ENCODE measurements around the gene TMEM95. TPM values are rescaled to one million over a fixed set of nuclear protein-coding genes. Genes with fewer than 3 reads are reported as not detected.
"Not testable (repeated sequence)": the region's sequence is repeated elsewhere in the genome, so short reads cannot be mapped to it uniquely, and the experiment has no call there.

Gene TMEM95
- total and polyA plus RNA-seq, 2 donors (not counting 1 experiment from before 2014, with no cell fraction given) = 0.25 TPM; not detected in 1

GRCh38 chr17:7334938-7335538, 19.9 kb upstream of the TMEM95 start:
- DNase-seq (no peak), ATAC-seq (ENCODE audit: low read depth) (no peak)
- WGBS (ENCODE audit: insufficient coverage) = 100% methylated on average over 1 of the region's 3 CpGs
- Histone ChIP-seq H3K9ac (ENCODE audit: low read length) (no peak overlapping the region), H3K36me3 (replicated peaks in 1 of 2; ENCODE audit: control extremely low read depth in 1 of 2, control insufficient read depth in 1 of 2, extremely low read depth in 1 of 2, insufficient read depth in 2 of 2, low read length in 1 of 2) (peaks cover 4 to 16% of the 10 kb centered on the region in 2 experiments), H3K4me3 (ENCODE audit: control extremely low read depth in 1 of 5, extremely low read depth in 1 of 5, insufficient read depth in 1 of 5, low read depth in 2 of 5, low read length in 4 of 5) (no peak overlapping the region), H3K4me1 (ENCODE audit: control insufficient read depth in 2 of 2, insufficient read depth in 2 of 2, low read length in 2 of 2) (peaks cover 32 to 77% of the 10 kb centered on the region in 2 donors), H3K4me2 (replicated peaks; ENCODE audit: low read depth, low read length, poor library complexity, severe bottlenecking) (peak overlapping the region; percentile 86), H3K79me2 (ENCODE audit: control insufficient read depth, insufficient read depth, low read length) (peaks cover 75% of the 10 kb centered on the region), H3K27ac (ENCODE audit: low read length in 2 of 2) (peak overlapping the region; percentile 67 to 79), H2AFZ (ENCODE audit: insufficient read depth, low read depth, low read length, poor library complexity, severe bottlenecking) (no peak overlapping the region), H3K9me3 (ENCODE audit: control extremely low read depth in 1 of 3, control insufficient read depth in 2 of 3, insufficient read depth in 1 of 3, low read length in 2 of 3) (no peaks in the 10 kb centered on the region), H4K20me1 (ENCODE audit: control insufficient read depth, insufficient read depth, low read length, poor library complexity, severe bottlenecking) (peaks cover 20% of the 10 kb centered on the region), H3K27me3 (replicated peaks in 1 of 4; ENCODE audit: control extremely low read depth in 1 of 4, control insufficient read depth in 3 of 4, insufficient read depth in 4 of 4, low read length in 3 of 4) (no peaks in the 10 kb centered on the region)
- TF ChIP-seq CTCF (IDR thresholded peaks at IDR 0.05) (no peak), EZH2 (IDR thresholded peaks at IDR 0.05; ENCODE audit: borderline replicate concordance, insufficient read depth, low read depth, low read length, poor library complexity, severe bottlenecking) (no peak)
- intact Hi-C loops (cut with micrococcal nuclease) = no loop called here
- POLR2A ChIA-PET = interaction anchor here (1.0 to 1.3 kb wide), 2 partner anchors 9 to 223 kb away, joined by 3 to 5 read pairs; partner anchors contain the start of gene TNFSF13
- H3K4me3 Mint-ChIP-seq = peak overlapping the region; percentile 89
- peak overlapping the region; percentile 96 for H3K27ac Mint-ChIP-seq
- H3K27me3 Mint-ChIP-seq = no peaks in the 10 kb centered on the region
- H3K9me3 Mint-ChIP-seq (ENCODE audit: insufficient read depth) = no peaks in the 10 kb centered on the region
- CTCF ChIA-PET = interaction anchor here (0.9 to 6.2 kb wide), 8 partner anchors 8 to 226 kb away, joined by 3 to 53 read pairs (median 13); partner anchors contain the start of genes KCTD11 and TMEM95
- H3K4me1 Mint-ChIP-seq = peaks cover 50% of the 10 kb centered on the region

- Histone ChIP-seq H4K20me1 (ENCODE audit: control insufficient read depth, insufficient read depth, low read length, poor library complexity, severe bottlenecking) (peaks cover 27% of the 10 kb centered on the region), H3K4me2 (replicated peaks; ENCODE audit: low read depth, low read length, poor library complexity, severe bottlenecking) (peak overlapping the region; percentile 86), H3K27ac (ENCODE audit: low read length in 2 of 2) (peak overlapping the region; percentile 67 to 79), H2AFZ (ENCODE audit: insufficient read depth, low read depth, low read length, poor library complexity, severe bottlenecking) (peak overlapping the region; percentile 76), H3K36me3 (replicated peaks in 1 of 2; ENCODE audit: control extremely low read depth in 1 of 2, control insufficient read depth in 1 of 2, extremely low read depth in 1 of 2, insufficient read depth in 2 of 2, low read length in 1 of 2) (peaks cover 4 to 21% of the 10 kb centered on the region in 2 experiments), H3K79me2 (ENCODE audit: control insufficient read depth, insufficient read depth, low read length) (peaks cover 76% of the 10 kb centered on the region), H3K9ac (ENCODE audit: low read length) (peak overlapping the region; percentile 87), H3K4me3 (ENCODE audit: control extremely low read depth in 1 of 5, extremely low read depth in 1 of 5, insufficient read depth in 1 of 5, low read depth in 2 of 5, low read length in 4 of 5) (peak overlapping the region in 4 of 5 experiments; percentile 84 to 93 (median 87)), H3K4me1 (ENCODE audit: control insufficient read depth in 2 of 2, insufficient read depth in 2 of 2, low read length in 2 of 2) (peaks cover 26 to 69% of the 10 kb centered on the region in 2 donors)
- 68% methylated on average over 6 of the region's 13 CpGs for WGBS (ENCODE audit: insufficient coverage)
- H3K9me3 ChIP-seq (ENCODE audit: control extremely low read depth in 1 of 3, control insufficient read depth in 2 of 3, insufficient read depth in 1 of 3, low read length in 2 of 3); H3K9me3 Mint-ChIP-seq (ENCODE audit: insufficient read depth); ATAC-seq (ENCODE audit: low read depth); DNase-seq; intact Hi-C loops (cut with micrococcal nuclease); H3K27me3 Mint-ChIP-seq; H3K27me3 ChIP-seq (replicated peaks in 1 of 4; ENCODE audit: control extremely low read depth in 1 of 4, control insufficient read depth in 3 of 4, insufficient read depth in 4 of 4, low read length in 3 of 4): not testable (repeated sequence)
- H3K27ac Mint-ChIP-seq = peak overlapping the region; percentile 96
- H3K4me1 Mint-ChIP-seq = peaks cover 48% of the 10 kb centered on the region
- CTCF ChIA-PET = interaction anchor here (1.0 to 6.2 kb wide), 17 partner anchors 9 to 290 kb away, joined by 3 to 53 read pairs (median 6); partner anchors contain the start of genes KCTD11, SENP3, SLC2A4 and SOX15
- POLR2A ChIA-PET = interaction anchor here (0.6 to 2.3 kb wide), 10 partner anchors 10 to 248 kb away, joined by 3 to 7 read pairs (median 4); partner anchors contain the start of genes CTDNEP1, DVL2, KCTD11 and MPDU1
- H3K4me3 Mint-ChIP-seq = peak overlapping the region; percentile 89
Observed at GRCh38 chr17:7335765-7336164, 19.2 kb upstream of the TMEM95 start.

All from B cell (primary cell).